Measurements from ENCODE around the gene TAL1.

- TF ChIP-seq POLR2AphosphoS5 (IDR thresholded peaks at IDR 0.05; ENCODE audit: low read depth) (no peak), CTCF (conservative IDR thresholded peaks at IDR 0.05; ENCODE audit: low read depth in 2 of 2) (no peak), REST (IDR thresholded peaks at IDR 0.05; ENCODE audit: unreplicated experiment) (no peak), EZH2 (IDR thresholded peaks at IDR 0.05; ENCODE audit: low read depth, unreplicated experiment) (no peak), ETS1 (IDR thresholded peaks at IDR 0.05) (no peak)
These were observed 18.6 kb downstream of the TAL1 start for GRCh38 chr1:47213230-47213963.
